NCI-H2107 treated with DMSO at 0.1 percent for 48 hours (cell line): ENCODE results near the gene CAPN14.

Experiments used
- DNase-seq: peaks from one replicate; lab custom pipeline; 2025; ENCODE audit not compliant: unreplicated experiment; lab: John Stamatoyannopoulos, UW

CAPN14 gene

GRCh38 chr2:31241625-31242270 is 24.4 kb upstream of the CAPN14 start:
- DNase-seq, result no peak

DNA sequence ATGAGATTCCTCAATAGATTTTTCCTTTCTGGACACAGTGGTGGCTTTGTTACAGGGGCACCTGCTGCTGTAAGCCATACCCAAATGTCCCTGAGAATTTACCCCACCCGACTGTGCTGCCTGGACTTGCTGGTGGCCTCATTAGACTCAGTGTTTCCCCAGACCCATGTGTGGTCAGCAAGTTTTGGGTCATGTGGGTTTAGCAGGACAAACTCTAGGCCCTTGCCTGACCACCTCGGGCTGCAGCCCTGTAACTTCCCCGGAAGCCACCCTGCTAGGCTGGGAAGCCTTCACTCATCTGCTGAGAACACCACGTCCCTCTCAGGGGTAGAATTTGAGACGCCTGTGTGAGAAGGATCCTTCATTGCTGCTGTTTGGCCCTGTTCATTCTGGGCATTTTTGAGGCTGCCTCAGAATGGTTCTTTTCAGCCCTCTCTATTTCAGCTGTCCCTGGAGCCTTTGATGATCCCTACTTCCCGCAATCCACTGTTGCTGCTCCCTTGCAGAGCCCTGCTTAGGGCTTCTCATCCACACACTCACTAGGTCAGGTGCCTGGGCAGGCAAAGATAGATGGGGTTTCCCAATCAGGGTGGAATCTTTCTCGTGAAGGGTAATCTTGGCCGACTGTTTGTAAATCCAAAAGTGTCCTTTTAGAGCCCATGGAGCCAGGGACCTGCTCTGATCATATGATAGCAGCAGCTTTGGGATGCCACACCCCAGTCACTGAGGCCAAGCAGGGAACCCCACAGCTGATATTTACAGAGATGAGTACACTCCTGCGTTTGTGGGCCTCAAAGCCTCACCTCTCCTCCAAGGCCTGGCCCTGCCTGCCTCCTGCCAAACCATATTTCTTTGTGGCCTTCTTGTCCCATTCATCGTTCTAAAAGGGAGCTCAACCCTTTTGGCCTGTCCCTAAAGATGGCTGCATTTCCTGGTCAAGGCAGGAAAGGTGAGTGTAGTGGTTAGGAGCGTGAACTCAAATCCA is 23.4 kb upstream of the CAPN14 start:
- DNase-seq, result no peak

GRCh38 chr2:31239593-31240177 is 22.4 kb upstream of the CAPN14 start:
- DNase-seq, result no peak

- no peak for DNase-seq
Observed at GRCh38 chr2:31238906-31239592, 21.7 kb upstream of the CAPN14 start.

DNA sequence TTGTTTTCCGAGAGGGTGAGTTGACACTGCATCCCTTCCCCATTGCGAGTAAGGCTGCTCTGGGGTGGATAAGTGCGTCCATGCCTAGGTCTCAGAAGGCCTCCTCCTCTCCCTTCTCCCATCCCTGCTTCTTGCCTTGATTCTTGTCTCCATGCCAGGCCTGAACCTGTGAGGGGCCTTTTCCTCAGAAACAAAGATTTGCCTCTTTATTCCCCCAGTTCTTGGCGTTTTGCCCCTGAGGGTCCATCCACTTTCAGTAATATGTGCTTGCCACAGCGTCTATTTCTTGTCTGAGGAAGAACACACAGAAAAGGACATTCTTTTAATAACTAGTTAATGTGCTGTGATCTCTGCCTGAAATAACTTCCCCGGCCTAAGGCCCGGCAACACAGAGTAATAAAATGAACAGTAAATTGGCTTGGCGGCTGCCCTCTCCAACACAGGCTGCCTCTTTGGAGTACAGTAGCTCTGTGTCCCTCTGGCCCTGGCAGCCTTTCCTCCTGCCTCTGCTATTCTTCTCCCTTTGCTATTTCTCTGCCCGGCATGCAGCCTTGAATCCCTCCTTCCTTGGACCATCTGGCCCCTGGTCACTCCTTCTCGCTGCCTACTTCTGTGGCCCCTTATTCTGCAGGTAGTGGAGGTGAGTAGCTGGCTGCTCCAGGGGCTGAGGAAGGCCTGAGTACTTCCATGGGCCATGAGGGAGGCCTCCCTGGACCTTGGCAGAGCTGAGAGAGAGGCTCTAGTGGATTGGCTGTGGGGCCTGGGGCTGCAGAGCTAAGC is 21.0 kb upstream of the CAPN14 start:
- DNase-seq, result no peak

GRCh38 chr2:31237348-31238017 is 20.2 kb upstream of the CAPN14 start:
- DNase-seq, result no peak

- no peak for DNase-seq
Observed at GRCh38 chr2:31236433-31237205, 19.3 kb upstream of the CAPN14 start.

- no peak for DNase-seq
Observed at GRCh38 chr2:31235504-31235902, 18.2 kb upstream of the CAPN14 start.

- DNase-seq, result no peak
Observed at GRCh38 chr2:31234683-31235503, 17.6 kb upstream of the CAPN14 start.

DNA sequence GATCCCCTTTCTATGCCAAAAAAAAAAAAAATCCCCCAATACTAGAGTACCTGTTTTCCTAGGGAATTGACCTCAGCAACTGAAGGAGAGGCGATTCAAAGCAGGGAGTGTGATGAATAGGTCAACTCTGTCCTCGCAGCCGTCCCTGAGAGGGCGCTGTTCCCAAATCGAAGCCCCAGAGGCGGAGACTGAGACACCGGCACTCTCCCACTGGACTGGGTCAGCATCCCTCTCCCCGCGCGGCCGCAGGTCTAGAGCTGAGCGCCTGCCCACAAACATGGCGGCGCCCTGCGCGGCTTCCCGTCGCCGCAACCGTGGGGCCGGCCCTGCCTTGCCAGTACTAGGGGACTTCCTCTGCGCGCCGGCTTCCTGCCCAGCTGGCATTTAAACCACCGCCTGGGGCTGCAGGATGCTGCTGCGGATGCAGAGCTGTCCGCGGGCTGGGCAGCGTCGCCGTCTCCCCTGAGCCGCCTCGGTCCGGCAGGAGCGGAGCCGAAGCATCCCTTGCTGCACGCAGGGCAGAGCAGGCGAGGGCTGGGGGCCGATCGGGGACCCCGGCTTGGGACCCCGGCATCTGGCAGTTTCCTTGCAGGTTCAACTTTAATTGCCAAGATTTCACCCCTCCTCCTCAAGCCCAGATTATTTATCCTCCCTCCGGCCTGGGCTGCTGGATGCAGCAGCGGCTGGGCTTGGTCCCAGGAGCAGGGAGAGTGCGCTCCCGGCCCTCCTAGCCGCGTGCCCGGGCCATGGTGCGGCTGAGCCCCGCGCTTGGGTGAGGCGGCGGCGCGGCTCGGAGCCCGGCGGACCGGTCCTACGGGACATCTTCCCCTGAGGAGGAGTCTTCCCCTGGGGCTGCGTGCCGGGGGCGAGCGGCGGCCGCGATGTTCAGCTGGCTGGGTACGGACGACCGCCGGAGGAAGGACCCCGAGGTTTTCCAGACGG is 16.7 kb upstream of the CAPN14 start, which contains the start of gene EHD3:
Gene EHD3 (plus strand): TSS at position 412 of the 942 bp plus-strand sequence. CDS start 470 bp downstream, at position 882.
- peak; percentile 9 for DNase-seq

- no peak for DNase-seq
Observed at GRCh38 chr2:31233231-31233630, 15.9 kb upstream of the CAPN14 start.

- DNase-seq, result no peak
Observed at GRCh38 chr2:31232586-31232985, 15.3 kb upstream of the CAPN14 start.

DNA sequence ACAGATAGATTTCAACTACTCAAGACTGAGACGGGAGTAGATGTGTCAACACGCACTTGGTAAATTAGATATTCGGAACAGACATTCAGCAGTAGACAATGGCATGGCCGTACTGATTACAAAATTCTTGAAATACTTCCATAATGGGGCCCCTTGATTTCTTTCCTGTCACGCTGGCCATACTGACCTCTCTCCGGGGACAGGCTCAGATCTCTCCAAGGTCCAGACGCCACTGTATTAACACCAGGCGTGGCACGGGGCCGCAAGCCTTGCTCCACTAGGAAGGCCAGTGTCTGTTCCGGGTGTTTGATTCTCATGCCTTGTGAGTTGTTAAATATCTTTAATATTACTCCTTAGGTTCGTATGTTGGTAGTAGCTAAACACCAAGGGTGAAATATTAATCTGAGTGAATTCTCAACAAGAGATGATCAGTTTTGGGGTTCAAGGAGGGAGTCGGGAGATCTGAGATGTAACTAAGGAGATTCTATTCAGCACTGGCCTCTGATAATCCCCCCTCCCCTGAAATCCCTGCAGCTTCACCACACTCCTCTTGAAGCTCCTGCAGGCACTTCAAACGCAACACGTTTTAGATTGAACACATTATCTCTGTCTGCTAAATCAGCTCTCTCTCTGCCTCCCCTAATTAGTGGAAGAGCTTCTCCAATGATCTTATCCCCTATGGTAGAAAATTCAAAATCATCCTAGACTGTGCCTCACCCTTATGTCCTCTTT is 14.4 kb upstream of the CAPN14 start:
- DNase-seq, result no peak

GRCh38 chr2:31230751-31231150 is 13.4 kb upstream of the CAPN14 start:
- no peak for DNase-seq

DNA sequence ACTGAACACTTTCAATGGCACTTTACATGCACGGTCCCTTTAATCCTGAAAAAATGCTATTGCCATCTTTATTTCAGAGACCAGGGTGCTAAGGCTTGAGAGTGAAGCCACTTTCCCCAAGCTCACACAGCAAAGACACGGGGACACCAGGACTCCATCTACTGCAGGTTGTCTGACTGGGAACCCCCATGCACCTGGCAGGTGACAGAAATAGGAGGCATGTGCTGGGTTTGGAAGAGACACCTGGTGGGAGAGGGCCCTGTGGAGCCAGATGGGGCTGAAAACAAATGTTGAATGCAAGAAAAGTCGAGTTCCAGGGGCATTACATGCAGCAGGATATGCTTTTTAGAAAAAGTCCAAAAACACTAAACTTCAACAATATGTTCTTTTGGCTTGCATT is 11.4 kb upstream of the CAPN14 start:
- DNase-seq, result no peak

DNA sequence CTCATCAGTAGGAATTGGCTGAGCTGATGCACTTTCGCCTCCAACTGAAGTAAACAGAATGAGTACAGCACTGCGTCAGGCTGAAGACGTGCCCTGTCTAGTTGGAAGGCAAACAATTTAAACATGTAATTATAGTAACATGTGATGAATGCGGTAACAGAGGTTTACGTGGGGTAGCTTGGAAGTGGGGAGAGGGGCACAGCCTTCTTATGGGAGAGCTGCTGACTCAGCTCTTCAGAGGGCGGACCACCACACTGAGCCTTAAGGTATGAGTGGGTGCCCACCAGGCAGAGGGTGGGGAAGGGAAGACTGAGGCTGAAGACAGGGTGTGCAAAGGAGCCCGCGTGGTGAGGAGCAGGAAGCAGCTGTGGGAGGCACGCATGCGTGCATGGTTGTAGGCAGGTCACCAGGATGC is 10.4 kb upstream of the CAPN14 start:
- DNase-seq, result no peak
